VCaP (cell line): Measurements from ENCODE around the gene PIK3R5.

Experiments
- H3K27ac ChIP-seq: fragments of 450-650 bp; 2 replicates; pipeline ENCODE4 v1.5.1; 2017
- CTCF ChIP-seq: fragments of 450-650 bp; conservative IDR thresholded peaks from 2 replicates; pipeline ENCODE4 v1.5.1; 2017; ENCODE audit warnings: mild to moderate bottlenecking, moderate library complexity

PIK3R5 gene

GRCh38 chr17:9004132-9004960 is 38.8 kb upstream of the PIK3R5 start:
- H3K27ac ChIP-seq = no peak overlapping the region
- TF ChIP-seq CTCF = no peak

GRCh38 chr17:9003355-9004131 is 38.0 kb upstream of the PIK3R5 start:
- no peak overlapping the region for H3K27ac ChIP-seq
- TF ChIP-seq CTCF = no peak

GRCh38 chr17:9002606-9003354 is 37.3 kb upstream of the PIK3R5 start:
- TF ChIP-seq CTCF = no peak
- H3K27ac ChIP-seq = no peak overlapping the region

- H3K27ac ChIP-seq = no peak overlapping the region
Observed at GRCh38 chr17:9002227-9002605, 36.7 kb upstream of the PIK3R5 start.

GRCh38 chr17:9001559-9001958 is 36.1 kb upstream of the PIK3R5 start:
- no peak for TF ChIP-seq CTCF

More at GRCh38 chr17:9002227-9002605, 36.7 kb upstream of the PIK3R5 start:
- no peak for TF ChIP-seq CTCF

GRCh38 chr17:8997994-8998628 is 32.6 kb upstream of the PIK3R5 start:
- TF ChIP-seq CTCF = peak; percentile 89
- no peak overlapping the region for H3K27ac ChIP-seq

More at GRCh38 chr17:9001559-9001958, 36.1 kb upstream of the PIK3R5 start:
- H3K27ac ChIP-seq = no peak overlapping the region
